SJSA1 (cell line): ENCODE data around the gene ABCC9. TPM values are rescaled to one million over a fixed set of nuclear protein-coding genes. Genes with fewer than 3 reads are reported as not detected.

Experiments used
- DNase-seq, 2 experiments: peaks; one replicate each; pipeline ENCODE4 v3.0.0-alpha.2; 2015 to 2020; ENCODE audit warnings: low spot score in 2 of 2, low read depth in 1 of 2
- H3K27ac ChIP-seq: fragments of 250-450 bp; sonication (Bioruptor Pico); 2 replicates; pipeline ENCODE4 v1.5.1; 2020; ENCODE audit warnings: mild to moderate bottlenecking, moderate library complexity
- H3K27me3 ChIP-seq: fragments of 250-450 bp; sonication (Bioruptor Pico); replicated peaks from 2 replicates; pipeline ENCODE4 v1.5.1; 2020; ENCODE audit warnings: mild to moderate bottlenecking, moderate library complexity
- H3K36me3 ChIP-seq: fragments of 250-450 bp; sonication (Bioruptor Pico); 2 replicates; pipeline ENCODE4 v1.5.1; 2020; ENCODE audit warnings: mild to moderate bottlenecking
- H3K4me1 ChIP-seq: fragments of 250-450 bp; sonication (Bioruptor Pico); replicated peaks from 2 replicates; pipeline ENCODE4 v1.6.1; 2021; ENCODE audit warnings: mild to moderate bottlenecking
- H3K4me3 ChIP-seq: fragments of 250-450 bp; sonication (Bioruptor Pico); 2 replicates; pipeline ENCODE4 v1.5.1; 2020; ENCODE audit warnings: mild to moderate bottlenecking
- H3K9me3 ChIP-seq: fragments of 250-450 bp; sonication (Bioruptor Pico); replicated peaks from 2 replicates; pipeline ENCODE4 v1.5.1; 2020; ENCODE audit warnings: mild to moderate bottlenecking
- total RNA-seq: library from RNA; depleted of rRNA; stranded (reverse); fragments of >200 nt; shearing (Covaris generic); gene quantifications from 2 replicates; pipeline ENCODE4 v1.2.3, GENCODE V29; 2014; rRNA removed

The ABCC9 gene
- 0.63 and 1.4 TPM in 2 replicates for total RNA-seq

DNA sequence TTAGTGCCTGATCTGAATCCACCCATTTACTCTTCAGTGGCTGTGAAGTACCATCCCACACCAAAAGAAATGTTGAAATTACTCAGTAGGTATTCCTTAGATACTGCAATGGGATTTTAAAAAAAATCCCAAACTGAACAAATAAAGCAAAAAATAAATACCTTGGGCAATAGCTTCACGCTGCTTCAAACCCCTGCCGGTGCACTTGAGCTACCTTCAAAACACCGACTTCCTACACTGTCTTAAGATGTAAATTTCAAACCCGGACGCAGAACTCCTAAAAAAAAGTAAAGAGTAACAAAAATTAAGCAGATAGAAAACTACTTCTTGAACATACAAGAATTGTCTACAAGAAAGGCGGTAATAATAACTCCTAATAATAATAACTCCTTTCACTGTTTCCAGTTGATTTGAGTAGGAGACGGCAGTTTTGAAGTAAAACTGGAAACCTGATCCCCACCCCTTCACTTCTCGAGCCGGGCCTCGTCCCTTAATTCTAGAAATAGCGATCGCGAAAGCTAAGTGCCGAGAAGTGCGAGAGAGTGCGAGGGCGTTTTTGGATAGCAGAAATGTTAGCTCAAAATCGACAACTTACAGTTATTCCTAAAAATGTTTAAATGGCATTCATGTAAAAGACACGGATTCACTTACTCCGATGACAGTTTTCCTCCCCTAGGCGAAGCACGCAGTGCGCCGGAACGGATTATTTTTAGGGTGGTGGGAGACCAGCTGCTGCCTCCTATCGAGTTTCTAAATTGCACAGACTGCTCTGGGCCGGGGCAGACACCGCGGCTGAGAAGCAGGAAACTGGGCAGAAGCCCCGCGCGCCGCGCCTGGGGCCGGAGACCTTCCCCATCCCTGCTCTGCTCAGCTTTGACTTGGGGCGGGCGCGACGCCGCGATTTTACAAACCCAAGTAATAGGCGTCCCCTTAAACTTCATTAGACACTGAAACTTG lies at the start of gene ABCC9:
Gene ABCC9 (minus strand): TSS at position 878 of the 957 bp plus-strand sequence. CDS start 4,752 bp downstream, outside the sequence.
- Histone ChIP-seq H3K9me3 (no peaks in the 10 kb centered on the region), H3K36me3 (no peaks in the 10 kb centered on the region), H3K27ac (no peak within 1 kb of the TSS), H3K4me3 (no peak within 1 kb of the TSS), H3K27me3 (peaks cover 11% of the 10 kb centered on the region; the same call in 1 of the 2 replicates), H3K4me1 (no peaks in the 10 kb centered on the region)
- no peak for DNase-seq

DNA sequence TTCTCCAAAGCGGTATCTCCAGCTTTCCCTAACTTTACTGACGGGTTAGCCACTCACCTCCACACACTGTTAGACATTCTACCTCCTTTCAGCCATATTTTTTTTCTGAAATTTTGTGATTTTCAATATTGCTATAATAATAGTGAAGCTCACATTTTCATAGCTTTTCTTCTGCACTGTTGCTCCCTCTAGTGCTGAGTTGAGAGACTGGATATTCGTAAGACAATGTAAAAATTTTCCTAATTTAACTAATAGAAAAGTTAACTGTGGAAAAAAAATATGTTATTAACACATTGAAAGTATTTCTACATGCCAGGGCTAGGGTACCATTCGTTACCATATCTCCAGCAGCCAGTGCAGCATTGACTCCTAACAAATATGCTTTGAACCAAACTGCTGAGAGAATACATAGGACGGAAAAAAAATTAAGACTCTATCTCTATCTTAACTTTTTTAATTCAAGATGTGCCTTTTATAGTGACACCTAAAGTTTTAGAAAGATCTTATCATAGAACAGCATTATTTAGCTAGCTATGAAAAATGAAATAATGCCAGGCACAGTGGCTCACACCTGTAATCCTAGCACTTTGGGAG lies 48.7 kb upstream of the ABCC9 start:
- no peaks in the 10 kb centered on the region for H3K36me3 ChIP-seq
- no peaks in the 10 kb centered on the region for H3K4me1 ChIP-seq
- no peak overlapping the region for H3K4me3 ChIP-seq
- H3K9me3 ChIP-seq = no peaks in the 10 kb centered on the region
- no peak for DNase-seq
- 0 out of 2 replicates have a peak, but pooled peaks cover 5% of the 10 kb centered on the region for H3K27me3 ChIP-seq
- no peak overlapping the region for H3K27ac ChIP-seq

DNA sequence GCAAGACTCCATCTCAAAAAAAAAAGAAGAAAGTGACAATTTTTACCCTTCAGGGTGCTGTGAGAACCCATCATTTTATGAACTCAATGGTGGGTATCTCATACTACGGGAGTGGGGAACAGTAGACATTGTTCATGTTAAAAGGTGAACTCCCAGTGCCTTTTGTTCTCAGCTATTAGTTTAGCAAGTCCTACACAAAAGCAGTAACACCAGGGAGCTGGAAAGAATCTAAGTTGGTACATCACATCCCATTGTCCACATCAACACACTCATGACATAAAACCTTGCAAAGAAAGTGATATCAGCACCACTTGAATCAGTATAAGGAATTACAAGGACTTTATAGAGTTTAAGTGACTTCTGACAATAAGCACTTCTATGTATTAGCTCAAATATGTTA lies 47.4 kb upstream of the ABCC9 start:
- H3K9me3 ChIP-seq = no peaks in the 10 kb centered on the region
- H3K4me3 ChIP-seq = no peak overlapping the region
- no peaks in the 10 kb centered on the region for H3K36me3 ChIP-seq
- H3K27me3 ChIP-seq = 0 out of 2 replicates have a peak, but pooled peaks cover 5% of the 10 kb centered on the region
- no peak for DNase-seq
- H3K27ac ChIP-seq = no peak overlapping the region
- no peaks in the 10 kb centered on the region for H3K4me1 ChIP-seq

DNA sequence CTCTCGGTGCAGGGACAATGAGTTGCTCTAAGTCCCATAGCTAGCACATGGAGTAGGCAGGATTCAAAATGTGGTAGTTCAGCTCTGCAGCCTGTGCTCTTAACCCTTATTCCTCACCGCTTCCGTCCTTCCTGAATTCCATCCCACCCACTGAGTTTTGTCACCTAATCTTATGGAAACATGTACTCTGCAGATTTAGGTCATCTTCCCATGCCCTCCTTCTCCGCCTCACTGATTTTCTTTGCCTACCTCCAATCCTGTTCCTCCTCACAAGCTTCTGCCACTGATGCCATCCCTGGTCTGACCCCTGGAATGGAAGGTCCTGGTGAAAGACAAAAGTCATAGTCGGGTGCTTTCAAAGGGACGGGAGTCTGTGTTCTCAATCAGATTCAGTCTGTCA lies 46.5 kb upstream of the ABCC9 start:
- H3K36me3 ChIP-seq = no peaks in the 10 kb centered on the region
- DNase-seq = no peak
- H3K9me3 ChIP-seq = no peaks in the 10 kb centered on the region
- H3K27me3 ChIP-seq = 0 out of 2 replicates have a peak, but pooled peaks cover 5% of the 10 kb centered on the region
- no peak overlapping the region for H3K4me3 ChIP-seq
- H3K27ac ChIP-seq = no peak overlapping the region
- no peaks in the 10 kb centered on the region for H3K4me1 ChIP-seq

DNA sequence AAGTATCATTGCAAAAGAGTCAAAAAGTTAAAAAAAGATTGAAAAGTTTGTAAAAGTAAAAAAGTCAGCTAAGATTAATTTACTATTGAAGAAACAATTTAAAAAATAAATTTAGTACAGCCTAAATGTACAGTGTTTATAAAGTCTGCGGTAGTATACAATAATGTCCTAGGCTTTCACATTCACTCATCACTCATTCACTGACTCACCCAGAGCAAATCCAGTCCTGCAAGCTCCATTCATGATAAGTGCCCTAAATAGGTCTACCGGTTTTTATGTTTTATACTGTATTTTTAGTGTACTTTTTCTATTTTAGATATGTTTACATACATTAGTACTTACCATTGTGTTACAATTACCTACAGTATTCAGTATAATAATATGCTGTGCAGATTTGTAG lies 43.9 kb upstream of the ABCC9 start:
- no peak overlapping the region for H3K4me3 ChIP-seq
- no peak for DNase-seq
- no peaks in the 10 kb centered on the region for H3K36me3 ChIP-seq

DNA sequence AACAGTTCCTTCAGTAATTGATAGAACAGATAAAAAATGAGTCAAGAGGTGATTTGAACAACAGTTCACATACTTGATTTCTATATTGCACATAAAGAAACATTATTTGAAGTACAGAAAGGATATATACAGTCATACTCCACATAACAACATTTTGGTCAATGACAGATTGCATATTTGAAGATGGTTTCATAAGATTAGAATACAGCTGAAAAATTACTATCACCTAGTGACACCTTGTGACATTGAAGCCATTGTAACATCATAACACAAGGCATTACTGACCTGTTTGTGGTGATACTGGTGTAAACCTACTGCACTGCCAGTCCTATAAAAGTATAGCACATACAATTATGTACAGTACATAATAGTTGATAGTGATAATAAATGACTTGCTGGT lies 43.1 kb upstream of the ABCC9 start:
- H3K36me3 ChIP-seq = no peaks in the 10 kb centered on the region

More for the DNA sequence above, 43.9 kb upstream of the ABCC9 start:
- no peak overlapping the region for H3K27ac ChIP-seq
- H3K9me3 ChIP-seq = no peaks in the 10 kb centered on the region
- H3K27me3 ChIP-seq = 0 out of 2 replicates have a peak, but pooled peaks cover 5% of the 10 kb centered on the region
- H3K4me1 ChIP-seq = no peaks in the 10 kb centered on the region

DNA sequence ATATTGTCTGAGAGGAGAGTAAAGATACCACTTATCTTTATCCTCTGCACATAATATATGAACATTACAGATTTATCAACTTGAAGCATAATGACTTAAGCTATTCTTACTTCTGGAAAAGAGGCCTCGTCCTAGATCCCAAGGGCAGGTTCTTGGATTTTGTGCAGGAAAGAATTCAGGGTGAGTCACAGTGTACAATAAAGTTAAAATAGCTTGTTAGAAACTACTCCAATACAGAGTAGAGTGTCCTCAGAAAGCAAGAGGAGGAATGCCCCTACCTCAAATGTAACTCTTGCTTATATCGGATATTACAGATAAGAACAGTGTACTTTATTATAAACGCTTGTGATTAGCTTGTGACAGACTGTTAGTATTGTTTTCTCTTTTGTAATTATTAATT lies 41.9 kb upstream of the ABCC9 start:
- H3K36me3 ChIP-seq = no peaks in the 10 kb centered on the region
- no peaks in the 10 kb centered on the region for H3K9me3 ChIP-seq
- H3K27ac ChIP-seq = no peak overlapping the region
- H3K4me3 ChIP-seq = no peak overlapping the region
- no peak for DNase-seq
- no peaks in the 10 kb centered on the region for H3K4me1 ChIP-seq
- no peaks in the 10 kb centered on the region for H3K27me3 ChIP-seq

More for the DNA sequence above, 43.1 kb upstream of the ABCC9 start:
- H3K27ac ChIP-seq = no peak overlapping the region
- DNase-seq = no peak
- H3K4me3 ChIP-seq = no peak overlapping the region
- H3K9me3 ChIP-seq = no peaks in the 10 kb centered on the region
- 0 out of 2 replicates have a peak, but pooled peaks cover 3% of the 10 kb centered on the region for H3K27me3 ChIP-seq
- no peaks in the 10 kb centered on the region for H3K4me1 ChIP-seq

DNA sequence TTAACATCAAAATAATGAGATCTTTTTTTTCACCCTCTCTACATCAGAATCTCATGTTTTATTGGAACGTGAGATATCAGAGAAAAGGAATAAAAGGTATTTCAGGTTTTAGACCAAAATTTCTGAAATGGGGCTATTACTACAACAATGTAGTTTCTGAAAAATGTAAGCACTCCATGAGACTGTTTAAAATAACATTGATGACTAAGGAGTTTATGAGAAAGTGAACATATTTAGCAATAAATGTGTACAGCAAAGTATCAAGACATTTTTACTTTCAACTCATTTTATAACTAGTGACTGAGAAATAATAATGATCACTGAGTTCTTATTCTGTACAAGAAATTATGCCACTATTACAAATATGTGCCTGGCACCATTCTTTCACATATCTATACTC lies 39.3 kb upstream of the ABCC9 start:
- Histone ChIP-seq H3K4me3 (no peak overlapping the region), H3K27me3 (no peaks in the 10 kb centered on the region), H3K27ac (no peak overlapping the region), H3K36me3 (no peaks in the 10 kb centered on the region), H3K9me3 (no peaks in the 10 kb centered on the region), H3K4me1 (no peaks in the 10 kb centered on the region)
- no peak for DNase-seq

DNA sequence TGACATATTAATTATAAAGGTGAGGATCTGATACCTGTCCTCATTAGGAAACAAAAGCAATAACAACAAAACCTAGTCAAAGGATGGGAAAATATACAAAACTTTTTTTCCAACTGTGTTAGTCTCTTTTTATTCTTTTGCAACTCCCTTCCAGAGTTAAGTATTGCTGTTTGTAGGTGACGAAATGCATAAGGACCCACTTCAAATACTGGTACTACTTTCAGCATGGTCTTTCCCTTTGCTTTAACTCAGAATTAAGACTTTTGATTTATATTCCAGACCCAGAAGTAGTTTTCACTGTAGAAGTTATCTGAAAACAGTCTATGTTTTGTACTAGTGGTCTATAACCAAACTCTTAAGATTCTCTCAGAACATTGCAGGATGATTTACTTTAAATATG lies 34.1 kb upstream of the ABCC9 start:
- Histone ChIP-seq H3K36me3 (no peaks in the 10 kb centered on the region), H3K27me3 (no peaks in the 10 kb centered on the region), H3K27ac (no peak overlapping the region), H3K4me1 (no peaks in the 10 kb centered on the region), H3K9me3 (no peaks in the 10 kb centered on the region), H3K4me3 (no peak overlapping the region)
- no peak for DNase-seq

DNA sequence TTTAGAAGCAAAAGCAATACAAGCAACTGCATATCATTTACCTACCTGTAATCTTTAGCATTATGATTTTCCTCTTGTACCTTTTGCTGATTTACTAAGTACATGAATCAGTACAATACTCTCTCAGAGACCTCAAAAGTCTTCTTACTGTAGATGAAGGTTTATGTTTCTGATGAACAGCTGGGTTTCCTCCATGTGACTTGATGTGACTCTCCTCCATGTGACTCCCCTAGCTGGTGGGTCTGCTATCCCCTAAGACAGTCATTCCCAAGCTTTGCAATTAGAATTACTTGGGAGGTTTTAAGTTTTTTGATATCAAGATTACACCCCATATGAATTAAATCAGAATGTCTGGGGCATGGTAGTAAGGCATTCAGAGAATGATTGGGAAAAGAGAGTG lies 32.0 kb upstream of the ABCC9 start:
- H3K4me1 ChIP-seq = no peaks in the 10 kb centered on the region
- H3K27me3 ChIP-seq = no peaks in the 10 kb centered on the region
- no peaks in the 10 kb centered on the region for H3K36me3 ChIP-seq
- no peak overlapping the region for H3K4me3 ChIP-seq
- no peak overlapping the region for H3K27ac ChIP-seq
- DNase-seq = no peak
- H3K9me3 ChIP-seq = no peaks in the 10 kb centered on the region

DNA sequence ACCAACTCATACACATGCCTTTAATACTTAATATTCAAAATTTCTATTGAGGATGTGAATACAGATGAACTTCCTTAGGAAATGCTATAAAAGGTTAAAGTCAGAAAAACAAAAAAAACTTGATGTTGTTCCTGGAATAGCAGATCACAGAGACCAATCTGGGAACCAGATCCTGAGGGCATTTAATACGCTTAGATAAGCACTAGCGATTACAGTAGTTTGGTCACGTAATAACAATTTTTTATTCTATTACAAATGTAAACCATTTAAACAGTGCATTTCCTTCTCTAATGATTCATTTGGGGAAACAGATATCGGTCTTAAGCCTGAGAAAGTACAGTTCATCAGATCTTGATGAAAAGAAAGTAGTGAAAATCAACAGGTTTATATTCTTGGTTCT lies 30.8 kb upstream of the ABCC9 start:
- Histone ChIP-seq H3K4me3 (no peak overlapping the region), H3K27ac (no peak overlapping the region), H3K9me3 (no peaks in the 10 kb centered on the region), H3K4me1 (no peaks in the 10 kb centered on the region), H3K27me3 (no peaks in the 10 kb centered on the region), H3K36me3 (no peaks in the 10 kb centered on the region)
- DNase-seq = no peak

DNA sequence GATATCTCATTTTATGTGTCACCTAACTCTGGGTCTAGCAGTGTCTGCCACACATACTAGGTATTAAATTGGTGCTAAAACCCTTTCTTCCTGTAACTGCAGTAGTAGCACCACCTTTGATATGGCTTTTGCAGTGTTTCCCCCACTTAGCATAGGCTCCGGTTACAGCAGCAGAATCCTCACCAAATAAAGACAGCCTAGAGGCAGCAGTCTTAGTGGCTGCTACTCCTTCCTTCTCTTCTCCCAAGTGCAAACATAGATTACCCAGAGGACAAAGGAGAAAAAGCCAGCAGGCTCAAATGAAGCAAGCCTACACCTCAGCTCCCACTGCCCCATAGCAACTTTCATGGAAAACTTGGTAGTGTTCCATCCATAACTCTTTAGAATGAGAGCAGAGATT lies 30.1 kb upstream of the ABCC9 start:
- Histone ChIP-seq H3K36me3 (no peaks in the 10 kb centered on the region), H3K27me3 (no peaks in the 10 kb centered on the region), H3K4me1 (no peaks in the 10 kb centered on the region), H3K4me3 (no peak overlapping the region), H3K9me3 (no peaks in the 10 kb centered on the region), H3K27ac (no peak overlapping the region)
- DNase-seq = no peak

DNA sequence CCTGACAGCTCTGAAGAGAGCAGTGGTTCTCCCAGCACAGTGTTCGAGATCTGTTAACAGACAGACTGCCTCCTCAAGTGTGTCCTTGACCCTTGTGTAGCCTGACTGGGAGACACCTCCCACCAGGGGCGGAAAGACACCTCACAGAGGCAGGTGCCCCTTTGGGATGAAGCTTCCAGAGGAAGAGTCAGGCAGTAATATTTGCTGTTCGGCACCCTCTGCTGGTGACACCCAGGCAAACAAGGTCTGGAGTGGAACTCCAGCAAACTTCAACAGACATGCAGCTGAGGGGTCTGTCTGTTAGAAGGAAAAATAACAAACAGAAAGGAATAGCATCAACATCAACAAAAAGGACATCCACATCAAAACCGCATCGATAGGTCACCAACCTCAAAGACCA lies 21.6 kb upstream of the ABCC9 start:
- Histone ChIP-seq H3K4me1 (no peaks in the 10 kb centered on the region), H3K36me3 (no peaks in the 10 kb centered on the region), H3K9me3 (no peaks in the 10 kb centered on the region), H3K27me3 (no peaks in the 10 kb centered on the region), H3K4me3 (no peak overlapping the region), H3K27ac (no peak overlapping the region)
- DNase-seq = no peak

DNA sequence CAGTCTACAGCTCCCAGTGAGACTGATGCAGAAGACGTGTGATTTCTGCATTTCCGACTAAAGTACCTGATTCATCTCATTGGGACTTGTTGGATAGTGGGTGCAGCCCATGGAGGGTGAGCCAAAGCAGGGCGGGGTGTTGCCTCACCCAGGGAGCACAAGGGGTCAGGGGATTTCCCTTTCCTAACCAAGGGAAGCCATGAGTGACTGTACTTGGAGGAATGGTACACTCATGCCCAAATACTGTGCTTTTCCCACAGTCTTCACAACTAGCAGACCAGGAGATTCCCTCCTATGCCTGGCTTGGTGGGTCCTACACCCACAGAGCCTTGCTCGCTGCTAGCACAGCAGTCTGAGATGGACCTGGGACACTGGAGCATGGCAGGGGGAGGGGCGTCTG lies 21.0 kb upstream of the ABCC9 start:
- Histone ChIP-seq H3K27ac (no peak overlapping the region), H3K4me1 (no peaks in the 10 kb centered on the region), H3K9me3 (no peaks in the 10 kb centered on the region), H3K4me3 (no peak overlapping the region), H3K27me3 (no peaks in the 10 kb centered on the region), H3K36me3 (no peaks in the 10 kb centered on the region)
- DNase-seq = no peak
